ENCODE results near the gene FIGNL1. TPM values are rescaled to one million over a fixed set of nuclear protein-coding genes. Genes with fewer than 3 reads are reported as not detected.

The FIGNL1 gene, protein sequence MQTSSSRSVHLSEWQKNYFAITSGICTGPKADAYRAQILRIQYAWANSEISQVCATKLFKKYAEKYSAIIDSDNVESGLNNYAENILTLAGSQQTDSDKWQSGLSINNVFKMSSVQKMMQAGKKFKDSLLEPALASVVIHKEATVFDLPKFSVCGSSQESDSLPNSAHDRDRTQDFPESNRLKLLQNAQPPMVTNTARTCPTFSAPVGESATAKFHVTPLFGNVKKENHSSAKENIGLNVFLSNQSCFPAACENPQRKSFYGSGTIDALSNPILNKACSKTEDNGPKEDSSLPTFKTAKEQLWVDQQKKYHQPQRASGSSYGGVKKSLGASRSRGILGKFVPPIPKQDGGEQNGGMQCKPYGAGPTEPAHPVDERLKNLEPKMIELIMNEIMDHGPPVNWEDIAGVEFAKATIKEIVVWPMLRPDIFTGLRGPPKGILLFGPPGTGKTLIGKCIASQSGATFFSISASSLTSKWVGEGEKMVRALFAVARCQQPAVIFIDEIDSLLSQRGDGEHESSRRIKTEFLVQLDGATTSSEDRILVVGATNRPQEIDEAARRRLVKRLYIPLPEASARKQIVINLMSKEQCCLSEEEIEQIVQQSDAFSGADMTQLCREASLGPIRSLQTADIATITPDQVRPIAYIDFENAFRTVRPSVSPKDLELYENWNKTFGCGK
- 20.3 and 21.9 TPM in 2 replicates for total RNA-seq

DNA sequence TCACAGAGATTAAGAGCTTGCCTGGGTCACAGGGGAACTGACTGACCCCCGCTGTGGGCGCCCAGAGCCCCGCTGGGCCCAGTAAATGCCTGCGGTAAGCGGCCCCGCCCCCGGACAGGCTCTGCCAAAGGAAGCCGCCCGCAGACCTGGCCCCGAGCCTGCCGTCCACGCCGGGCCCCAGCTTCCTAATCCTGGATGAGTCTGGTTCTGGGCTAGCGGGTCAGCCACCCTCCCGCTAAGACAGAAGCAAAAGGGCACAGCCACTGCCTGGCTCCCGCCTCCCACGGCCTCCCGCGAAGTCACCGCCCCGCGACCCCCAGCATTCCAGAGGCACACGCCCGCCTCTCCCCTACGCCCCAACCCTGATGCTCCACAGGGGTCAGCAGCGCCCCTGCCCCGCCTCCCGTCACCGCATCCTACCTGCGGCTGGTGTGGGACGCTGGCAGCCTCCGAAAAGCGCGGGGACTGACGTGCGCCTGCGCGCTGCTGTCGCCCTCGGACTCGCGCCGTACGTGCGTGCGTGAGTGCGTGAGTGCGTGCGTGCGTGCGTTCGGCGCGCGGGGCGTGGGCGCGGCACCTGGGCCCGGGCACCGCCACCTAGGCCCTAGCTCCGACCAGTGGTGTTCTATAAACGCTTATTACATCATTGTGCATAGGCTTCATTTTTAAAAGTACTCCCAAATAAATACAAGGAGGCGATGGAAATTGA is at the start of gene FIGNL1:
Gene FIGNL1 (minus strand): TSS at position 470 of the 709 bp plus-strand sequence. CDS start 3,063 bp downstream, outside the sequence.
- TF ChIP-seq, protein P1, sequence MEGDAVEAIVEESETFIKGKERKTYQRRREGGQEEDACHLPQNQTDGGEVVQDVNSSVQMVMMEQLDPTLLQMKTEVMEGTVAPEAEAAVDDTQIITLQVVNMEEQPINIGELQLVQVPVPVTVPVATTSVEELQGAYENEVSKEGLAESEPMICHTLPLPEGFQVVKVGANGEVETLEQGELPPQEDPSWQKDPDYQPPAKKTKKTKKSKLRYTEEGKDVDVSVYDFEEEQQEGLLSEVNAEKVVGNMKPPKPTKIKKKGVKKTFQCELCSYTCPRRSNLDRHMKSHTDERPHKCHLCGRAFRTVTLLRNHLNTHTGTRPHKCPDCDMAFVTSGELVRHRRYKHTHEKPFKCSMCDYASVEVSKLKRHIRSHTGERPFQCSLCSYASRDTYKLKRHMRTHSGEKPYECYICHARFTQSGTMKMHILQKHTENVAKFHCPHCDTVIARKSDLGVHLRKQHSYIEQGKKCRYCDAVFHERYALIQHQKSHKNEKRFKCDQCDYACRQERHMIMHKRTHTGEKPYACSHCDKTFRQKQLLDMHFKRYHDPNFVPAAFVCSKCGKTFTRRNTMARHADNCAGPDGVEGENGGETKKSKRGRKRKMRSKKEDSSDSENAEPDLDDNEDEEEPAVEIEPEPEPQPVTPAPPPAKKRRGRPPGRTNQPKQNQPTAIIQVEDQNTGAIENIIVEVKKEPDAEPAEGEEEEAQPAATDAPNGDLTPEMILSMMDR (IDR thresholded peaks at IDR 0.05; ENCODE audit: insufficient read depth, low read depth, low read length), result no peak
- H3K4me3 ChIP-seq (ENCODE audit: low read depth, low read length), result peak within 1 kb of the TSS; percentile 79
- DNase-seq (ENCODE audit: low read depth), result peak; percentile 76

DNA sequence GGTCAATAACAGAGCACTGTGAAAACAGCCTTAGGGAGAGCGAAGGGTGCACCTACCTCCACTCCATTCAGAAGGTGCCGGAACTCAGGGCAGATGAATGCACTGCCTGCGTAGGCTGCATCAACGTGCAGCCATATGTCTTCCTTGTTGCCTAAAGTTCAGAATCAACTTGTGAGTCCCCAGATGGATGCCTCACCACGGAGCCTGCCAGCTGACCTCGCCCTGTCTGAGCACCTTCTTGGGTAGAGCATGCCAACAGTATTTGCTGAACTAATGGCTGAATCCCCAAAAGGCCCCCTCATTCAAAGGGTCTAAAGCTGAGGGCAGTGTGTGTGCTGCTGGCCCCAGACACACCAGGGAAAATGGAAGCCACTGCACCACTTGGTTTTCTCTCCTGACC is 48.9 kb upstream of the FIGNL1 start:
- DNase-seq (ENCODE audit: low read depth), result no peak
- TF ChIP-seq, protein P1 (IDR thresholded peaks at IDR 0.05; ENCODE audit: insufficient read depth, low read depth, low read length), result no peak
- no peak overlapping the region for H3K4me3 ChIP-seq (ENCODE audit: low read depth, low read length)

DNA sequence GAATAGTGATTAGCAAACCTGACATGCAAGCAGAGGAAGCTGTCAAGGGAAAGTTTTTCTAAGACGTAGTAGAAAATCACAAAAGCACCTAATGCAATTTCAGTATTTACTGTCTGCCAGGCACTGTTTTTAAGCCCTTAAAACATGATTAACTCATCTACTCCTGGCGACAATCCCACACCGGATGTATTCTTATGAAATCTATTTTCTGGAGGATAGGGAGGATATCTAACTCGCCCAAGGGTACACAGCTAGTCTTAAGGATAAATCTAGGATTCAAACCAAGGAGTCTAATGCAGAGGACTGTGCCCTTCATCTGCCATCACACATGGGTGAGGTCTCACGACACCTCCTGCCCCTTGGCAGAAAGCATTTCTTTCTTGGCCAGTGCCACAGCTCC is 47.8 kb upstream of the FIGNL1 start:
- TF ChIP-seq, protein P1 (IDR thresholded peaks at IDR 0.05; ENCODE audit: insufficient read depth, low read depth, low read length), result no peak
- DNase-seq (ENCODE audit: low read depth), result peak; percentile 91
- no peak overlapping the region for H3K4me3 ChIP-seq (ENCODE audit: low read depth, low read length)

DNA sequence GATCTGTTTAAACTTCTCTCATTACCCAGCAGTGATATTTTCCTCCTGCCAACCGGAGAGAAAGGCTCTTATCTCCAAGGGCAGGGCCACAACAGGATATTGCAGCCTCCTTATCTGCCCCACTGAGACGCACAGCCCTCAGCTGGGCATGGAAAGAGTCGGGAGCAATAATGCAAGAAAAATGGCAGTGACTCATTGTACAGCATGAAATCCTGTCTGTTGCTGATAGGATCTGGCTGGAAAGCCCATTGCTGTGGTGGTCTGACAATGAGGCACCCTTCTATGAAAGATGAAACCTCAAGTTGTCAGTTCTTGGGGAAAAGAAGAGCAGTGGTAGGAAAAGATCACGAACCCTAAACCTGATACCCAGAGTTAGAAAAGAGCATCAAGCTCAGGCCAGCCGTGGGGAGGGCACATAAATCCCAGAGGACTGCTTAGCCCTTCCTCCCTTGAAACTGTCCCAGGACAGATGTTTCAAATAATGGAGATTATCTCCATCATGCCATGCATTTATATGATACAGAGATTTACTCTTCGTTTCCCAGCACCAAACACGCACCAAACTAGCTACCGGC is 47.0 kb upstream of the FIGNL1 start:
- H3K4me3 ChIP-seq (ENCODE audit: low read depth, low read length), result no peak overlapping the region
- peak; percentile 96 for DNase-seq (ENCODE audit: low read depth)
- TF ChIP-seq, protein P1 (IDR thresholded peaks at IDR 0.05; ENCODE audit: insufficient read depth, low read depth, low read length), result no peak

DNA sequence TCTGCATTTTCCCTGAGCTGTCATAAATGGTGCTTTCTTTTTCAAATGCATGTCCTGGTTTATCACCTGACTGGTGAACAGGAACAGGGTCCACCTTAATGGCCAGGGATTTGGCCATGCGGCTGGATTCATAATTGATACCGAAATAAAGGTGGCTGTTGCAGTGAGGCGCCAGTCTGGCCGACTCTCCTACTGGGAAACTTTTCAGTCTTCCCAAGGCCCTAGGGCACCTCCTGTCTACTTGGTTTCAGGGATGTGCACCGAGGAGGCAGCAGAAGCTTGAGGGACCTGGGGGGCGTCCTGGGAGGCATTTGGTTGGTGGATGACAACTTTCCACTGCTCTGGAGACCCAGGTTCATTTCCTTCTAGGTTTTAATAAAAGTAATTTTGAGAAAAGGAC is 46.4 kb upstream of the FIGNL1 start:
- DNase-seq (ENCODE audit: low read depth), result no peak
- H3K4me3 ChIP-seq (ENCODE audit: low read depth, low read length), result no peak overlapping the region
- TF ChIP-seq, protein P1 (IDR thresholded peaks at IDR 0.05; ENCODE audit: insufficient read depth, low read depth, low read length), result no peak

DNA sequence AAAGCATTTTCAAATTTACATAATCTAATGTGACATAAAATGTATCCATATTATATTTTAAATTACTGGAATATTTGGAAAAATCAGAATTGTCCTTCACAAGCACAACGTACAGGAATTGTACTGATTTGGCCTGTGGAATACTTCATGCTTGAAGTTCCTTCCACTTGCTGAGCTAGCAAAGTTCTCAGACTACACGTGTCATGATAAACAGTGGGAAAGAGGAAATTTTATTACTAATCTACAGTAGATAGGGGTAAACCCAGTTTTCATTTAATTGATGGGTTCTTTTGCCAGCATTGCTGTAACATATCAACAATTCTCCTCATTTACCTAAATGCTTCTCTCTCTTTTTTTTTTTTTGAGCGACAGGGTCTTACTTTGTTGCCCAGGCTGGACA is 45.6 kb upstream of the FIGNL1 start:
- DNase-seq (ENCODE audit: low read depth), result peak; percentile 63
- TF ChIP-seq, protein P1 (IDR thresholded peaks at IDR 0.05; ENCODE audit: insufficient read depth, low read depth, low read length), result no peak
- H3K4me3 ChIP-seq (ENCODE audit: low read depth, low read length), result no peak overlapping the region
